GM08714 (cell line): ENCODE measurements around the gene C9orf50.
A peak's percentile ranks its signal among the peaks of the same experiment; 100 is the strongest.
"Not testable (repeated sequence)": the region's sequence is repeated elsewhere in the genome, so short reads cannot be mapped to it uniquely, and the experiment has no call there.

ENCODE experiments used
- H3K4me3 ChIP-seq: fragments of 200-500 bp; sonication (Bioruptor generic); 2 replicates; pipeline ENCODE4 v1.5.1; 2014; ENCODE audit warnings: mild to moderate bottlenecking, low read length, inconsistent platforms
- ZNF274 ChIP-seq: IDR thresholded peaks from 2 replicates; pipeline ENCODE4 v1.6.1; 2012; ENCODE audit warnings: mild to moderate bottlenecking, low read depth, low read length

The C9orf50 gene

GRCh38 chr9:129640871-129641749, 20.2 kb upstream of the C9orf50 start:
- H3K4me3 ChIP-seq = peak overlapping the region; percentile 92
- TF ChIP-seq ZNF274 = no peak

GRCh38 chr9:129640086-129640870, 19.4 kb upstream of the C9orf50 start:
- peak overlapping the region; percentile 92; the same call in 1 of the 2 replicates for H3K4me3 ChIP-seq

GRCh38 chr9:129639756-129640085, 18.8 kb upstream of the C9orf50 start:
- no peak overlapping the region for H3K4me3 ChIP-seq
- TF ChIP-seq ZNF274 = no peak

More at GRCh38 chr9:129640086-129640870, 19.4 kb upstream of the C9orf50 start:
- no peak for TF ChIP-seq ZNF274

GRCh38 chr9:129639034-129639630, 18.2 kb upstream of the C9orf50 start:
- no peak overlapping the region for H3K4me3 ChIP-seq
- no peak for TF ChIP-seq ZNF274

- no peak for TF ChIP-seq ZNF274
- no peak overlapping the region for H3K4me3 ChIP-seq
These were observed 17.0 kb upstream of the C9orf50 start for GRCh38 chr9:129637673-129638439.

GRCh38 chr9:129637102-129637501, 16.2 kb upstream of the C9orf50 start:
- TF ChIP-seq ZNF274 = no peak
- H3K4me3 ChIP-seq = no peak overlapping the region

- not testable (repeated sequence) for H3K4me3 ChIP-seq
These were observed 15.4 kb upstream of the C9orf50 start for GRCh38 chr9:129636343-129636742.

GRCh38 chr9:129635099-129636065, 14.5 kb upstream of the C9orf50 start:
- TF ChIP-seq ZNF274 = no peak
- H3K4me3 ChIP-seq = no peak overlapping the region

GRCh38 chr9:129633848-129634247, 12.9 kb upstream of the C9orf50 start:
- H3K4me3 ChIP-seq = no peak overlapping the region
- TF ChIP-seq ZNF274 = no peak

GRCh38 chr9:129633207-129633606, 12.3 kb upstream of the C9orf50 start:
- TF ChIP-seq ZNF274 = no peak
- H3K4me3 ChIP-seq = no peak overlapping the region

- no peak overlapping the region for H3K4me3 ChIP-seq
- TF ChIP-seq ZNF274 = no peak
These were observed 11.6 kb upstream of the C9orf50 start for GRCh38 chr9:129632460-129632859.

GRCh38 chr9:129631674-129632129, 10.8 kb upstream of the C9orf50 start:
- TF ChIP-seq ZNF274 = no peak
- no peak overlapping the region for H3K4me3 ChIP-seq
